ENCODE measurements around the gene PABPC5. TPM values are rescaled to one million over a fixed set of nuclear protein-coding genes. Genes with fewer than 3 reads are reported as not detected.
A peak's percentile ranks its signal among the peaks of the same experiment; 100 is the strongest.

Gene PABPC5
- total RNA-seq = 5.9 and 6.6 TPM in 2 replicates
- long read RNA-seq, transcript PABPC5-202 (2 exons, 1,262 nt) = minor isoform, 5 of 56 reads
- long read RNA-seq, transcript PABPC5-201 (2 exons, 3,221 nt) = major isoform, 42 of 56 reads
- long read RNA-seq, partial matches to known transcripts = 0 of 56 reads
- long read RNA-seq, other reads (novel, unspliced or antisense) = 9 of 56 reads

- peak; percentile 95 for DNase-seq (ENCODE audit: extremely low spot score, unreplicated experiment)
- Mint-ChIP-seq H3K4me1 (ENCODE audit: unreplicated experiment) (peaks cover 18% of the 10 kb centered on the region), H3K27ac (ENCODE audit: unreplicated experiment) (peak within 1 kb of the TSS; percentile 95), H3K27me3 (ENCODE audit: unreplicated experiment) (no peaks in the 10 kb centered on the region), H3K9me3 (ENCODE audit: unreplicated experiment) (no peaks in the 10 kb centered on the region), H3K4me3 (ENCODE audit: unreplicated experiment) (peak within 1 kb of the TSS; percentile 81), H3K36me3 (ENCODE audit: unreplicated experiment) (no peaks in the 10 kb centered on the region)
- TF ChIP-seq, protein P1, sequence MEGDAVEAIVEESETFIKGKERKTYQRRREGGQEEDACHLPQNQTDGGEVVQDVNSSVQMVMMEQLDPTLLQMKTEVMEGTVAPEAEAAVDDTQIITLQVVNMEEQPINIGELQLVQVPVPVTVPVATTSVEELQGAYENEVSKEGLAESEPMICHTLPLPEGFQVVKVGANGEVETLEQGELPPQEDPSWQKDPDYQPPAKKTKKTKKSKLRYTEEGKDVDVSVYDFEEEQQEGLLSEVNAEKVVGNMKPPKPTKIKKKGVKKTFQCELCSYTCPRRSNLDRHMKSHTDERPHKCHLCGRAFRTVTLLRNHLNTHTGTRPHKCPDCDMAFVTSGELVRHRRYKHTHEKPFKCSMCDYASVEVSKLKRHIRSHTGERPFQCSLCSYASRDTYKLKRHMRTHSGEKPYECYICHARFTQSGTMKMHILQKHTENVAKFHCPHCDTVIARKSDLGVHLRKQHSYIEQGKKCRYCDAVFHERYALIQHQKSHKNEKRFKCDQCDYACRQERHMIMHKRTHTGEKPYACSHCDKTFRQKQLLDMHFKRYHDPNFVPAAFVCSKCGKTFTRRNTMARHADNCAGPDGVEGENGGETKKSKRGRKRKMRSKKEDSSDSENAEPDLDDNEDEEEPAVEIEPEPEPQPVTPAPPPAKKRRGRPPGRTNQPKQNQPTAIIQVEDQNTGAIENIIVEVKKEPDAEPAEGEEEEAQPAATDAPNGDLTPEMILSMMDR (IDR thresholded peaks at IDR 0.05) = no peak
Observed at GRCh38 chrX:91434351-91435168, at the start of gene PABPC5. Gene PABPC5 (plus strand): TSS chrX:91434839. CDS start chrX:91435578, 739 bp downstream.

- H3K27me3 Mint-ChIP-seq (ENCODE audit: unreplicated experiment) = no peaks in the 10 kb centered on the region
- no peak overlapping the region for H3K4me3 Mint-ChIP-seq (ENCODE audit: unreplicated experiment)
- no peak for DNase-seq (ENCODE audit: extremely low spot score, unreplicated experiment)
- peaks cover 29% of the 10 kb centered on the region for H3K9me3 Mint-ChIP-seq (ENCODE audit: unreplicated experiment)
- H3K4me1 Mint-ChIP-seq (ENCODE audit: unreplicated experiment) = no peaks in the 10 kb centered on the region
- no peak overlapping the region for H3K27ac Mint-ChIP-seq (ENCODE audit: unreplicated experiment)
- no peaks in the 10 kb centered on the region for H3K36me3 Mint-ChIP-seq (ENCODE audit: unreplicated experiment)
- TF ChIP-seq, protein P1 (IDR thresholded peaks at IDR 0.05) = no peak
Observed at GRCh38 chrX:91389026-91389425, 45.6 kb upstream of the PABPC5 start.

DNA sequence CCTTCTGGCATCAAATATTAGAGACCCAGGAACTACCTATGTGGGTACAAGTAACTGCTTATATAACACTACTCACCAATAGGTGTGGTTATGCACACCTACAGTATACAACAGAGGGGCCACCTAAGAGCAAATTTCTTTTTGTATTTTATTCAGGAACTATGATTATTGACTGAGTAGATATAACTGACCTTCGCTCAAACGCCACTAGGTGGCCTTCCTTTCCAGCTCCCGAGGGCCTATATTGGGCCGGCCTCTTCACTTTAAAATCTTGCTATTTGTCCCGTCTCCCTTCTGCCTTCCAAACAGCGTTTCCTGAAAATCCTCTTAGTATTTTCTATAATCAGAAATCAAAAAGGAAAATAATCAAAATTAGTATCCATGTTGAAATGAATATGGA, 19.9 kb upstream of the PABPC5 start:
- no peak overlapping the region for H3K27ac Mint-ChIP-seq (ENCODE audit: unreplicated experiment)
- no peaks in the 10 kb centered on the region for H3K36me3 Mint-ChIP-seq (ENCODE audit: unreplicated experiment)

GRCh38 chrX:91435395-91435794, 756 bp downstream of the PABPC5 start:
- Mint-ChIP-seq H3K4me3 (ENCODE audit: unreplicated experiment) (peak overlapping the region; percentile 81), H3K4me1 (ENCODE audit: unreplicated experiment) (peaks cover 18% of the 10 kb centered on the region), H3K27ac (ENCODE audit: unreplicated experiment) (peak overlapping the region; percentile 95), H3K9me3 (ENCODE audit: unreplicated experiment) (no peaks in the 10 kb centered on the region), H3K36me3 (ENCODE audit: unreplicated experiment) (no peaks in the 10 kb centered on the region), H3K27me3 (ENCODE audit: unreplicated experiment) (no peaks in the 10 kb centered on the region)
- TF ChIP-seq, protein P1 (IDR thresholded peaks at IDR 0.05) = no peak
- DNase-seq (ENCODE audit: extremely low spot score, unreplicated experiment) = no peak

More for the DNA sequence above, 19.9 kb upstream of the PABPC5 start:
- H3K4me3 Mint-ChIP-seq (ENCODE audit: unreplicated experiment) = no peak overlapping the region
- peaks cover 15% of the 10 kb centered on the region for H3K9me3 Mint-ChIP-seq (ENCODE audit: unreplicated experiment)
- no peaks in the 10 kb centered on the region for H3K27me3 Mint-ChIP-seq (ENCODE audit: unreplicated experiment)
- TF ChIP-seq, protein P1 (IDR thresholded peaks at IDR 0.05) = peak; percentile 60
- H3K4me1 Mint-ChIP-seq (ENCODE audit: unreplicated experiment) = no peaks in the 10 kb centered on the region
- no peak for DNase-seq (ENCODE audit: extremely low spot score, unreplicated experiment)
